IMR-90 (cell line): ENCODE results near the gene ALAD. TPM values are rescaled to one million over a fixed set of nuclear protein-coding genes. Genes with fewer than 3 reads are reported as not detected.

Experiments
- ATAC-seq: fragments of 200-7000 bp; cut with Tn5 transposase; 2 replicates; pipeline ENCODE4 v1.9.1; 2020; ENCODE audit warnings: low read depth, mild to moderate bottlenecking, moderate library complexity
- BruUV-seq: library from RNA; stranded (reverse); fragments of 400-500 nt; replicated peaks from 2 replicates; lab custom pipeline; 2021; lab: Mats Ljungman, UMichigan
- CTCF ChIA-PET: fragments of 300-600 bp; formaldehyde crosslinking; extraction: SDS; loops from one replicate; lab custom pipeline; 2021; ENCODE audit warnings: antibody characterized with exemption; lab: Yijun Ruan, JAX
- POLR2A ChIA-PET: fragments of 300-600 bp; sonication (Branson Sonifier 250); formaldehyde crosslinking; loops from one replicate; lab custom pipeline; 2022; ENCODE audit warnings: antibody characterized with exemption; ENCODE audit not compliant: unreplicated experiment; lab: Charles Lee
- DNase-seq: peaks from one replicate; pipeline ENCODE4 v3.0.0; 2013
- H2AFZ ChIP-seq: replicated peaks from 2 replicates; pipeline ENCODE3; 2013; ENCODE audit warnings: low read length, mild to moderate bottlenecking; ENCODE audit not compliant: poor library complexity
- H2AK5ac ChIP-seq: 2 replicates; pipeline ENCODE4 v1.6.1; 2013; ENCODE audit warnings: low read depth, low read length, inconsistent platforms
- H2AK9ac ChIP-seq: replicated peaks from 2 replicates; pipeline ENCODE3; 2013; ENCODE audit warnings: mild to moderate bottlenecking, low read depth, low read length, moderate library complexity; ENCODE audit not compliant: poor library complexity
- H2BK120ac ChIP-seq: 2 replicates; pipeline ENCODE4 v1.6.1; 2013; ENCODE audit warnings: low read depth, low read length, inconsistent platforms
- H2BK15ac ChIP-seq: 3 replicates; pipeline ENCODE4 v1.6.1; 2013; ENCODE audit warnings: low read depth, low read length, inconsistent platforms
- H2BK20ac ChIP-seq: 2 replicates; pipeline ENCODE4 v1.6.1; 2013; ENCODE audit warnings: low read depth, mild to moderate bottlenecking, inconsistent platforms, low read length, moderate library complexity
- H2BK5ac ChIP-seq: 2 replicates; pipeline ENCODE4 v1.6.1; 2013; ENCODE audit warnings: mild to moderate bottlenecking, low read depth, low read length, inconsistent platforms; ENCODE audit not compliant: poor library complexity, severe bottlenecking
- H3K14ac ChIP-seq: replicated peaks from 2 replicates; pipeline ENCODE4 v1.6.1; 2013; ENCODE audit warnings: low read depth, low read length, inconsistent platforms
- H3K18ac ChIP-seq: 2 replicates; pipeline ENCODE4 v1.6.1; 2013; ENCODE audit warnings: low read depth, low read length, control low read depth
- H3K23ac ChIP-seq: 2 replicates; pipeline ENCODE4 v1.6.1; 2013; ENCODE audit warnings: low read depth, low read length, inconsistent platforms
- H3K27ac ChIP-seq: 2 replicates; pipeline ENCODE4 v1.5.1; 2013; ENCODE audit warnings: mild to moderate bottlenecking, control low read depth, low read length; ENCODE audit not compliant: insufficient read depth
- H3K27me3 ChIP-seq: 2 replicates; pipeline ENCODE4 v1.6.1; 2013; ENCODE audit warnings: low read length; ENCODE audit not compliant: control insufficient read depth, insufficient read depth
- H3K36me3 ChIP-seq: 2 replicates; pipeline ENCODE4 v1.6.1; 2013; ENCODE audit warnings: low read length, mixed read lengths; ENCODE audit not compliant: control insufficient read depth, insufficient read depth
- H3K4ac ChIP-seq: 2 replicates; pipeline ENCODE4 v1.6.1; 2013; ENCODE audit warnings: low read depth, low read length, inconsistent platforms
- H3K4me1 ChIP-seq: 2 replicates; pipeline ENCODE4 v1.6.1; 2013; ENCODE audit warnings: low read length, mixed read lengths; ENCODE audit not compliant: control insufficient read depth, insufficient read depth
- H3K4me2 ChIP-seq: 2 replicates; pipeline ENCODE4 v1.6.1; 2013; ENCODE audit warnings: low read depth, mild to moderate bottlenecking, control low read depth, low read length, moderate library complexity
- H3K4me3 ChIP-seq: 2 replicates; pipeline ENCODE4 v1.5.1; 2013; ENCODE audit warnings: low read depth, mild to moderate bottlenecking, control low read depth, low read length, moderate library complexity; ENCODE audit not compliant: insufficient read depth
- H3K56ac ChIP-seq: 2 replicates; pipeline ENCODE4 v1.6.1; 2013; ENCODE audit warnings: low read length, inconsistent platforms; ENCODE audit not compliant: insufficient read depth; ENCODE audit errors: extremely low read depth
- H3K79me1 ChIP-seq, 2 experiments: 2 replicates each; pipeline ENCODE4 v1.6.1; 2013; ENCODE audit warnings: low read length in 2 of 2, inconsistent platforms in 1 of 2, low read depth in 1 of 2
- H3K9ac ChIP-seq: 2 replicates; pipeline ENCODE4 v1.6.1; 2013; ENCODE audit warnings: low read depth, low read length, control low read depth
- H3K9me1 ChIP-seq: 2 replicates; pipeline ENCODE4 v1.6.1; 2013; ENCODE audit warnings: low read length, inconsistent platforms; ENCODE audit not compliant: insufficient read depth
- H3K9me3 ChIP-seq: 2 replicates; pipeline ENCODE4 v1.6.1; 2013; ENCODE audit warnings: low read length; ENCODE audit not compliant: control insufficient read depth, insufficient read depth
- H4K20me1 ChIP-seq: 2 replicates; pipeline ENCODE4 v1.6.1; 2013; ENCODE audit warnings: low read length, inconsistent platforms; ENCODE audit not compliant: insufficient read depth
- H4K5ac ChIP-seq: 2 replicates; pipeline ENCODE4 v1.6.1; 2013; ENCODE audit warnings: mild to moderate bottlenecking, low read depth, low read length, control low read depth
- H4K8ac ChIP-seq, 2 experiments: 2 replicates each; pipeline ENCODE4 v1.6.1; 2013; ENCODE audit warnings: low read depth in 2 of 2, low read length in 2 of 2, control low read depth in 1 of 2, inconsistent platforms in 1 of 2
- H4K91ac ChIP-seq: 2 replicates; pipeline ENCODE4 v1.6.1; 2013; ENCODE audit warnings: low read depth, low read length, inconsistent platforms; ENCODE audit not compliant: insufficient read depth
- ELK1 ChIP-seq: fragments of 150-350 bp; IDR thresholded peaks from 2 replicates; pipeline ENCODE4 v1.6.1; 2016; ENCODE audit warnings: low read depth, mild to moderate bottlenecking, low read length, moderate library complexity, borderline replicate concordance
- MAZ ChIP-seq: IDR thresholded peaks from 2 replicates; pipeline ENCODE4 v1.6.1; 2012; ENCODE audit warnings: low read depth, mild to moderate bottlenecking, low read length, improper control_type of control experiment, moderate library complexity, borderline replicate concordance
- MXI1 ChIP-seq: IDR thresholded peaks from 2 replicates; pipeline ENCODE4 v1.6.1; 2012; ENCODE audit warnings: low read depth, mild to moderate bottlenecking, low read length, moderate library complexity, borderline replicate concordance
- WGBS, 2 experiments: methylation state at CpG; one replicate each; pipeline versions ENCODE4 v1.1.5 to v1.1.7; 2013; ENCODE audit warnings: missing lambda C conversion rate in 2 of 2; ENCODE audit not compliant: insufficient read length in 1 of 2; ENCODE audit errors: extremely low coverage in 2 of 2; 5-methylcytosine and 5-hydroxymethylcytosine counted together
- dilution Hi-C: fragments of 300-500 bp; cut with HindIII; formaldehyde crosslinking; loops from one replicate; pipeline ENCODE4 v1.14.3; 2018; ENCODE audit warnings: low sequenced_read_pairs; ENCODE audit not compliant: unreplicated experiment
- in situ Hi-C: fragments of 300-500 bp; cut with MboI; formaldehyde crosslinking; loops from 3 replicates; pipeline ENCODE4 v1.14.3; 2019; ENCODE audit warnings: low sequenced_read_pairs, inconsistent platforms, mixed read lengths
- intact Hi-C: fragments of 100-400 bp; cut with micrococcal nuclease; formaldehyde crosslinking; loops from 2 replicates; pipeline ENCODE4 v1.10.0; 2022
- polyA plus RNA-seq, 3 experiments: library from polyadenylated mRNA; depleted of rRNA; stranded (reverse); fragments of >200 nt; gene quantifications; 2 replicates each; pipeline ENCODE4 v1.2.3, GENCODE V29; 2012; ENCODE audit warnings: low replicate concordance in 1 of 3
- total RNA-seq: library from RNA; depleted of rRNA; stranded (reverse); fragments of >200 nt; gene quantifications from 2 replicates; pipeline ENCODE4 v1.2.3, GENCODE V29; 2012

ALAD gene
- total and polyA plus RNA-seq, 2 of the 4 experiments (the other 2 are of a cell fraction): 11.1 to 15.6 TPM

GRCh38 chr9:113375057-113376023 lies 25.7 kb downstream of the ALAD start:
- Histone ChIP-seq H4K8ac (no peak overlapping the region), H3K79me1 (peaks cover 0 to 8% of the 10 kb centered on the region in 2 experiments; a peak in 1 of 4 replicates), H3K4me3 (no peak overlapping the region), H2AFZ (no peak overlapping the region), H2BK15ac (no peak overlapping the region), H3K27ac (no peak overlapping the region), H3K9me3 (no peaks in the 10 kb centered on the region), H3K23ac (no peak overlapping the region), H3K36me3 (peaks cover 12% of the 10 kb centered on the region; the same call in 1 of the 2 replicates), H4K20me1 (no peaks in the 10 kb centered on the region), H4K5ac (no peak overlapping the region), H3K18ac (no peak overlapping the region), H3K4ac (no peak overlapping the region), H4K91ac (no peak overlapping the region), H3K27me3 (peaks cover 3% of the 10 kb centered on the region; the same call in 1 of the 2 replicates), H3K14ac (no peak overlapping the region), H3K9me1 (no peaks in the 10 kb centered on the region), H3K56ac (no peak overlapping the region), H3K4me2 (no peak overlapping the region; the same call in 1 of the 2 replicates), H2AK9ac (peak overlapping the region; percentile 50), H3K4me1 (peaks cover 2% of the 10 kb centered on the region; the same call in 1 of the 2 replicates), H2BK120ac (no peak overlapping the region), H3K9ac (no peak overlapping the region), H2BK5ac (no peak overlapping the region), H2AK5ac (no peak overlapping the region), H2BK20ac (no peak overlapping the region)
- no peak for TF ChIP-seq MAZ
- TF ChIP-seq ELK1: no peak
- TF ChIP-seq MXI1: no peak
- ChIA-PET CTCF (no interaction called here), POLR2A (no interaction called here)
- intact Hi-C loops: loop anchor here (1.0 kb wide), 1 partner anchor 23 kb away; no protein-coding TSS in a partner anchor
- in situ Hi-C loops: no loop called here
- ATAC-seq (no peak), DNase-seq (peak; percentile 8)
- no CpG with 5 or more reads among the region's 6 CpGs for WGBS, 2 experiments
- dilution Hi-C loops: no loop called here
- BruUV-seq: no TSS peak
